ENCODE data around the gene RNASE12. TPM values are rescaled to one million over a fixed set of nuclear protein-coding genes. Genes with fewer than 3 reads are reported as not detected.

The RNASE12 gene
- total RNA-seq, 1 experiment from 2014 or later, result not detected

- Histone ChIP-seq H3K18ac (ENCODE audit: insufficient read length, low read depth, low read length) (no peak overlapping the region), H3K14ac (ENCODE audit: insufficient read depth, low read length) (no peak overlapping the region), H4K91ac (ENCODE audit: insufficient read length, low read depth, low read length) (no peak overlapping the region), H2BK120ac (ENCODE audit: low read depth, low read length, poor library complexity, severe bottlenecking) (no peak overlapping the region), H2AFZ (ENCODE audit: low read length) (no peak overlapping the region), H2BK15ac (ENCODE audit: low read depth, low read length) (no peak overlapping the region), H3T11ph (ENCODE audit: low read length) (no peak overlapping the region), H2BK20ac (ENCODE audit: low read depth, low read length, poor library complexity, severe bottlenecking) (no peak overlapping the region), H3K27ac (ENCODE audit: insufficient read length, low read depth, low read length) (no peak overlapping the region), H3K23me2 (ENCODE audit: insufficient read length, low read depth, low read length, poor library complexity, severe bottlenecking) (no peaks in the 10 kb centered on the region), H3K9ac (ENCODE audit: extremely low read depth, insufficient read length, low read length) (no peak overlapping the region), H3K23ac (ENCODE audit: insufficient read length, low read depth, low read length) (no peak overlapping the region), H2BK12ac (ENCODE audit: insufficient read length, low read depth, low read length) (no peak overlapping the region), H3K4ac (ENCODE audit: low read depth, low read length) (no peak overlapping the region), H3K79me1 (ENCODE audit: insufficient read depth, low read depth, low read length, poor library complexity, severe bottlenecking) (no peaks in the 10 kb centered on the region), H3K9me3 (ENCODE audit: control insufficient read depth, low read depth, low read length) (peaks cover 7% of the 10 kb centered on the region), H3K27me3 (ENCODE audit: insufficient read depth, low read length) (no peaks in the 10 kb centered on the region), H4K8ac (replicated peaks; ENCODE audit: insufficient read length, low read depth, low read length) (no peak overlapping the region), H2AK5ac (ENCODE audit: insufficient read length, low read length) (no peak overlapping the region), H2BK5ac (ENCODE audit: insufficient read length, low read length) (no peak overlapping the region), H3K4me1 (ENCODE audit: insufficient read depth, low read length) (peaks cover 7% of the 10 kb centered on the region; the same call in 1 of the 2 replicates), H4K20me1 (ENCODE audit: control insufficient read depth, insufficient read depth, insufficient read length) (no peaks in the 10 kb centered on the region), H3K4me2 (ENCODE audit: insufficient read depth, insufficient read length, low read length) (no peak overlapping the region), H4K5ac (ENCODE audit: insufficient read length, low read depth, low read length) (no peak overlapping the region), H3K79me2 (ENCODE audit: insufficient read depth, low read length) (no peaks in the 10 kb centered on the region), H3K56ac (ENCODE audit: insufficient read length, low read depth, low read length) (no peak overlapping the region)
- no peaks in the 10 kb centered on the region for H3K27me3 Mint-ChIP-seq (ENCODE audit: low read depth)
- no peak overlapping the region for H3K27ac Mint-ChIP-seq
- H3K4me1 Mint-ChIP-seq, result peaks cover 38 to 39% of the 10 kb centered on the region in 2 experiments
- H3K4me3 Mint-ChIP-seq, result no peak overlapping the region
- no peak for DNase-seq
- H3K36me3 Mint-ChIP-seq (ENCODE audit: insufficient read depth in 1 of 3, low read depth in 3 of 3), result peaks cover 18 to 31% (median 29%) of the 10 kb centered on the region in 3 experiments
- no peak for TF ChIP-seq CTCF (conservative IDR thresholded peaks at IDR 0.05)
- peaks cover 13 to 37% of the 10 kb centered on the region in 2 experiments for H3K9me3 Mint-ChIP-seq
Observed at GRCh38 chr14:20569066-20569465, 22.1 kb downstream of the RNASE12 start.

All from H9 (cell line).